ENCODE data around the gene IL17RC.
"Not testable (repeated sequence)": the region's sequence is repeated elsewhere in the genome, so short reads cannot be mapped to it uniquely, and the experiment has no call there.

The IL17RC gene, protein sequence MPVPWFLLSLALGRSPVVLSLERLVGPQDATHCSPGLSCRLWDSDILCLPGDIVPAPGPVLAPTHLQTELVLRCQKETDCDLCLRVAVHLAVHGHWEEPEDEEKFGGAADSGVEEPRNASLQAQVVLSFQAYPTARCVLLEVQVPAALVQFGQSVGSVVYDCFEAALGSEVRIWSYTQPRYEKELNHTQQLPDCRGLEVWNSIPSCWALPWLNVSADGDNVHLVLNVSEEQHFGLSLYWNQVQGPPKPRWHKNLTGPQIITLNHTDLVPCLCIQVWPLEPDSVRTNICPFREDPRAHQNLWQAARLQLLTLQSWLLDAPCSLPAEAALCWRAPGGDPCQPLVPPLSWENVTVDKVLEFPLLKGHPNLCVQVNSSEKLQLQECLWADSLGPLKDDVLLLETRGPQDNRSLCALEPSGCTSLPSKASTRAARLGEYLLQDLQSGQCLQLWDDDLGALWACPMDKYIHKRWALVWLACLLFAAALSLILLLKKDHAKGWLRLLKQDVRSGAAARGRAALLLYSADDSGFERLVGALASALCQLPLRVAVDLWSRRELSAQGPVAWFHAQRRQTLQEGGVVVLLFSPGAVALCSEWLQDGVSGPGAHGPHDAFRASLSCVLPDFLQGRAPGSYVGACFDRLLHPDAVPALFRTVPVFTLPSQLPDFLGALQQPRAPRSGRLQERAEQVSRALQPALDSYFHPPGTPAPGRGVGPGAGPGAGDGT

DNA sequence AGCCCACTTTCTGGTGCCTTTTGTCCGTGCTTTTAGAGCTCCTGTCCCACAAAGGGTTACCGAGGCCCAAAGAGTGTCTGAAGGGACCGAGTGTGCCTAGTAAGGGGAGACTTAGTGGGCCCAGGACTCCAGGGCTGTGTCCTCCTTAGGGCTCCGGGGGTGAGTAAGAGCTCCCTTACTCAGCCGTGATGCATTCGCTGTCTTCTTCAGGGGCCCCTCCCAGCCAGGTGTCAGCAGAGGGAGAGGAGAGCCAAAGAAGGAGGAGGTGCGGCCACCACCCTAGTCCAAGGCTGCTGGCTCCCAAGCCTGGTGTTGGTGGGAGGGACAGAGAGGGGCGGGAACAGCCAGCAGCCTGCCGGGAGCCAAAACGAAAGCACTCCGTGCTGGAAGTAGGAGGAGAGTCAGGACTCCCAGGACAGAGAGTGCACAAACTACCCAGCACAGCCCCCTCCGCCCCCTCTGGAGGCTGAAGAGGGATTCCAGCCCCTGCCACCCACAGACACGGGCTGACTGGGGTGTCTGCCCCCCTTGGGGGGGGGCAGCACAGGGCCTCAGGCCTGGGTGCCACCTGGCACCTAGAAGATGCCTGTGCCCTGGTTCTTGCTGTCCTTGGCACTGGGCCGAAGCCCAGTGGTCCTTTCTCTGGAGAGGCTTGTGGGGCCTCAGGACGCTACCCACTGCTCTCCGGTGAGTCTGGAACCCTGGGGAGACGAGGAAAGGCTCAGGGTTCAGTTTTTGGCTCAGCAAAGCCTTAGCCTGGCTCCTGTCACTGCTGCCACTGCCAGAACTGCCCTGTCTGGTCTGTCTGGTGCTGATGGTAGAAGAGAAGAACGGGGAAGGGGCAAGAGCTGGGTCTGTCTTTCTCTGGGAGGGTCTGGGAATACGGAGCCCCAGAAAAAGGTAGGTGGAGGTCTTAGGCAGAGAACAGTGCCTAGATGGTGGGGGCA lies at the start of gene IL17RC:
Gene IL17RC (plus strand): TSS at position 365 of the 947 bp plus-strand sequence. CDS start 218 bp downstream, at position 583.
- FAIRE-seq = no peak

GRCh38 chr3:9867106-9867505 lies 49.8 kb upstream of the IL17RC start:
- no peak for FAIRE-seq

DNA sequence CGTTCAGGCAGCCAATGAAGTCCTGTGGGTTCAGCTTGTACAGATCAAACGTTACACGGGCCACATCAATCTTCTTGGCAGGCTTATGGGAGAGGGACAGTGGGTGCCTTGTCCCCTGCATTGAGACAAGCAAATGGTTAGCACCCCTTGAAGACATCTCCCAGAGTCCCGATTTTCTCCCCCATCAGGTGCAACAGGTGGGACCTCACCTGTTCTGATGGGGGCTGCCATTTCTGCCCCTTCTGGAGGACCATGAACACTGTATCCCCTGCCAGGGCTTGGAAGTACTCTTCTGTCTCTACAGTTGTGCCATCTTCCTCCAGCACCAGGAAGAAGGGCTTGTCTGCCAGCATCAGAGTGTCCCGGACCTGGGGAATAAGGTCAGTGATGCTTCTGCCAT lies 46.9 kb upstream of the IL17RC start:
- no peak for FAIRE-seq

DNA sequence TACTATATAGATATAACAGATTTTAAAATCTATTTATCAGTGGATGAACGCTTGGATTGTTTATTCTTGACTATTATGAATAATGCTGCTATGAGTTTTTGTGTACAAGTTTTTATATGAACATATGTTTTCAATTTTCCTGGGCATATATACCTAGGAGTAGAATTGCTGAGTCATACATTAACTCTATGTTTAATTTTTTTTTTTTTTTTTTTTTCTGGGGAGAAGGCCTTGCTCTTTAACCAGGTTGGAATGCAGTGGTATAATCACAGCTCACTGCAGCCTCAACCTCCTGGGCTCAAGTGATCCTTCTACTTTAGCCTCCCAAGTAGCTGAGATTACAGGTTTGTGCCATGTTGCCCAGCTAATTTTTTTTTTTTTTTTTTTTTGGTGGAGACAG lies 45.9 kb upstream of the IL17RC start:
- FAIRE-seq = no peak

DNA sequence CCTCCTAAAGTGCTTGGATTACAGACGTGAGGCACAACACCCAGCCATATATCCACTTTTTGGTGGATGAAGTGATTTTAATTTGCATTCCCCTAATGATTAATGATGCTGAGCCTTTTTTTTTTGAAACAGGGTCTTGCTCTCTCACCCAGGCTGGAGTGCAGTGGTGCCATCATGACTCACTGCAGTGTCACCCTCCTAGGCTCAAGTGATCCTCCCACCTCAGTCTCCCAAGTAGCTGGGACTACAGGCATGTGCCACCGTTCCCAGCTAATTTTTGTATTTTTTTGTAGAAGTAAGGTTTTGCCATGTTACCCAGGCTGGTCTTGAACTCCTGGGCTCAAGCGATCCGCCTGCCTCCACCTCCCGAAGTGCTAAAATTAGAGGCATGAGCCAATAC lies 44.8 kb upstream of the IL17RC start:
- FAIRE-seq = not testable (repeated sequence)

DNA sequence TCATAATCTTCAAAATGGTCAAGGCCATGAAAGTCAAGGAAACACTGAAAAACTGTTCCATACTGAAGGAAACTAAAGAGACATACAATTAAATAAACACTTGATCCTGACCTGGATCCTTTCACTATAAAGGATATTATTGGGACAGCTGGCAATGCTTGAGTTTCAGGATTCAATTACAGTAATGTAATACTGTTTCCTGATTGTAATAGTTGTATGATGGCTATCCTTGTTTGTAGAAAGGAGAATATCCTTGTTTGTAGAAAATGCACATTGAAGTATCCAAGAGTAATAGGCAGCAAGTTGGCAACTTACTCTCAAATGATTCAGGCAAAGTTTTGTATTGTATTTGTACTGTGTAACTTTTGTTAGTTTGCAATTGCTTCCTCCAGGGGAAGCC lies 41.5 kb upstream of the IL17RC start:
- FAIRE-seq = no peak

DNA sequence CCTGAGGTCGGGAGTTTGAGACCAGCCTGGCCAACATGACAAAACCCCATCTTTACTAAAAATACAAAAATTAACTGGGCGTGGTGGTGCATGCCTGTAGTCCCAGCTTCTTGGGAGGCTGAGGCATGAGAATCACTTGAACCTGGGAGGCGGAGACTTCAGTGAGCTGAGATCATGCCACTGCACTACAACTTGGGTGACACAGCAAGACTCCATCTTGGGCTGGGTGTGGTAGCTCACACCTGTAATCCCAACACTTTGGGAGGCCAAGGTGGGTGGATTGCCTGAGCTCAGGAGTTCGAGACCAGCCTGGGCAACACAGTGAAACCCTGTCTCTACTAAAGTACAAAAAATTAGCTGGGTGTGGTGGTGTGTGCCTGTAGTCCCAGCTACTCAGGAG lies 40.6 kb upstream of the IL17RC start:
- not testable (repeated sequence) for FAIRE-seq

DNA sequence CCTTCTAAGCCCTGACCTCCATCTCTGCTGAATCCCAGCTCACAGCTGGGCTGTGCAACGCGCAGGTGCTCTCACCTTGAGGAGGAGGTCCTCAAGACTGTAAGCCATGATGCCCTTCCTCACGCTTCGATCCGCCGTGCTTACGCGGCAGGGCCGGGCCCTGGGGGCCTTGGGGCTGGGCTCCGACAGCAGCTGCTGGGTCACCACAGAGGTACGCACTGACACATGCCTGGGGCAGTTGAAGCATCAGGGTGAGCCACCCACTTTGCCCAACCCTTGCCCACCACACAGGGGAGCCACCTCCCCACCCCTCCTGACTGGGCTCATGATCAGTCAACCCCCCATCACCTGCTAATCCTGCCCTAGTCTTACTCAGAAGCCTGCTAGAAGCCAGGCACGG lies 39.9 kb upstream of the IL17RC start:
- FAIRE-seq = no peak

GRCh38 chr3:9878700-9879099 lies 38.2 kb upstream of the IL17RC start:
- FAIRE-seq = no peak

GRCh38 chr3:9879830-9880549 lies 36.9 kb upstream of the IL17RC start, which contains the start of gene CIDEC:
TSS of gene CIDEC (minus strand) at chr3:9880253. CDS start at chr3:9878486, 1,767 bp downstream.
- no peak for FAIRE-seq

DNA sequence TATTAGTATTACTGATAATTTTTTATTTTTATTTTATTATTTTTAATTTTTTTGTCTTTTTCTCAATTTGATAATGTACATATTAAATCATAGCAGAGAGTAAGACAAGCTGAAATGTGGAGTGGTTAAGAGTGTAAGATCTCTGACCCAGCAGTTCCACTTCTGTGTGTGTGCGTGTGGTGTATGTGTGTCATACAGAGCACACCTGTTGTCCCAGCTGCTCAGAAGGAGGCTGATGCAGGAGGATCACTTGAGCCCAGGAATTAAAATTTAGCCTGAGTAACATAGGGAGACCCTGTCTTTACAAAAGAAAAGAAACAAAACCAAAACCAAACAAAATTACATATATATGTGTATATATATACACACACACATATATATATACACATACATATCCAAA lies 35.5 kb upstream of the IL17RC start:
- FAIRE-seq = no peak

DNA sequence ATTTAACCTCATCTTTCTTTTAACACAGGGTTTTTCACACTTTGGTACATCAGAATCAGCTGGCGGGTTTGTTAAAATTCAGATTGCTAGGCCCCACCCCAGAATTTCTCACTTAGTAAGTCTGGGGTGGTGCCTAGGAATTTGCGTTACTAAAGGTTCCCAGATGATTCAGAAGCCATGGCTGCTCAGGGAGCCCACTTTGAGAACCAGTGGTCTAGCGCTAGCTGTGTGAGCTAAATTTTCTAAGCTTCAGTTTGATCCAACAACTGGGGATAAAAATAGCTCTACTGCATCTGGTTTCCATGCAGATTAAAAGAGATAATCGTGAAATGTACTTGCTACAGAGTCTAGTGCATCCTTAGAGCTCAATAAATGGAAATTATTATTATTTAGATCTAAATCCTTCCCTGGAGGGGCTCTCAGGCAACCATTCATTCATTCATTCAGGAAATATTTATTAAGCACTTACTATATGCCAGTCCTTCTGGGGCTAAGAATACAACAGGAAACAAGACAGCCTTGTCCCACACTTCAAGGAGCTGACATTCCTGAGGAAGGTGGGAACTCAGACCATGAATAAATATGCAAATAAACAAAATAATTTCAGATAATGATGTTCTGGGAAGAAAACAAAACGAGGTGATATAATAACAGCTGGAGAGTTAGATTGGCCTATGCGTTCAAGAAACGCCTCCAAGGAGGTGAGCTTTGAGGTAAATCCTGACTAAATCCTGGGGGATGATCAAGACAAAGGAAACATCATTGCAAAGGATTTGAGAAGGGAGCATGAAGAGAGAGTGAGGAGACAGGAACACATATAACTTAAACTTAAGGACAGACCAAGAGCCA lies 33.0 kb upstream of the IL17RC start:
- no peak for FAIRE-seq

- no peak for FAIRE-seq
Measured at GRCh38 chr3:9884555-9885165, 32.2 kb upstream of the IL17RC start.

DNA sequence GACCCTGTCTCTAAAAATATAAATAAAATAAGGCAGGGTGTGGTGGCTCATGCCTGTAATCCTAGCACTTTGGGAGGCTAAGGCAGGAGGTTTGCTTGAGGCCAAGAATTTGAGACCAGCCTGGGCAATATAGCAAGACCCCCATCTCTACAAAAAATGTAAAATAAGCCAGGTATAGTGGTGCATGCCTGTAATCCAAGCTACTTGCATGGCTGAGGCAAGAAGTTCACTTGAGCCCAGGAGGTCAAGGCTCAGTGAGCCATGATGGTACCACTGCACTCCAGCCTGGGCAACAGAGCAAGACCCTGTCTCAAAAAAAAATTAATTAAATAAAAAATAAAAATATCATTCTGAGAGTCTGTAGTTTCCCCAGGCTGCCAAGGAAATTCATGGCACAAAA lies 30.6 kb upstream of the IL17RC start:
- FAIRE-seq = no peak

DNA sequence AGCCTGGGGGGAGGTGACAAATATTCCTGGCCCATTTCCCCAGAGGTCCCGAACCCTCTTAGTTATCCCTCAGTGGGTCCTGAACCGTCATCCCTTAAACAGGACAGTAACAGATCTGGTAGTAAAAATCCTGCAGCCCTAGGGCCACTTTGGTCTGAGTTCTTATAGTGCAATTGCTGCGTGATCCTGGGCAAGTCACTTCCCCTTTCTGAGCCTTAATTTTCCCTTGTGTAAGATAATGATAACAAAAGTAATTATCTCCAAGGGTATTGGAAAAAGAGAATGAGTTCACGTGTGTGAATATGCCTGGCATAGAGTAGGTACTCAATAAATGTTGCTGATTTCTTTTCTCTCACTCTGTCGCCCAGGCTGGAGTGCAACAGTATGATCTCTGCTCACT lies 29.4 kb upstream of the IL17RC start:
- FAIRE-seq = no peak

GRCh38 chr3:9888540-9888939 lies 28.4 kb upstream of the IL17RC start:
- FAIRE-seq = no peak

- FAIRE-seq = no peak
Measured at GRCh38 chr3:9889405-9889804, 27.5 kb upstream of the IL17RC start.

GRCh38 chr3:9890249-9891071 lies 26.4 kb upstream of the IL17RC start, which contains the start of gene JAGN1:
TSS of gene JAGN1 (plus strand) at chr3:9890610. CDS start at chr3:9890723, 113 bp downstream.
- FAIRE-seq = no peak

DNA sequence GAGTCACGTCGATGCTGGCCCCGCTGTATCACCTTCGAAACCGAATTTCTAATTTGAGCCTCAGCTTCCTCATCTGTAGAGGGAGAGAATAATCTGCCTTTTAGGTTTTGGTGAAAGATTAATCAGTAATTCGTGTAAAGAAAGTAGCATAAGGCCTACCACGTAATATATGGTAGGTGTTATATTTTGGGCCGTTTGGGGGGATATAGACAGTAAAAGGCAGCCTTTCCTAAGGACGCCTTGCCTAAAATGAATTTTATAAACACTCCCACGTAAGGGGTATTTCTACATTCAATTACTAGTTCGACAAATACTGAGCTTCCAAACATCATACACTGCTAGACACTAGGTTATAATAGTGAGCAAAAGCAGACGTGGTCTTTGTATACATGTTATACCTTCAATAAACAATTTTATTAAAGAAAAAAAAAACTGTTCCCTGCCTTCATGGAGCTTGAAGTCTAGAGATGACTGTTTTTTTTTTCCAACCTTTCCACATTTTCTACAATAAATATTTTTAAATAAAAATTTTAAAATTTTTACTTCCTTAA lies 25.8 kb upstream of the IL17RC start:
- no peak for FAIRE-seq

DNA sequence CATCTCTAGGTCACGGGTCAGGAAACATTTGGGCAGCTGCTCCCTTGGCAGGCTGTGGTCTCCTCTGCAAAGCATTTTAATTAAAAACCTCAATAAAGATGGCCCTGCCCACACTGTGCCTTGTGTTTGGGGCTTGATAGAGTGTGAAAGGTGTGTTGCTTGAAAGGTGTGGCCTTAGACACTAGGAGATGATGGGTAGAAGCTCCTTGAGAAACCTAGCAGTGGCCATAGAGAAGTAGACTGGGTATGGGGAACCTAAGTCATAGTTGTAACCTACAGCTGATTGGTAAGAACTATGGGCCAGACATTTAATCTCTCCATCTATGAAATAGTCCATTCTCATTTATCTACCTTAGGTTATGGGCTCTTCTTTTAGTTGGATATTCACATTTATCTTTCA lies 23.2 kb upstream of the IL17RC start:
- FAIRE-seq = no peak
